H9 (cell line): ENCODE measurements around the gene RAB15. TPM values are rescaled to one million over a fixed set of nuclear protein-coding genes. Genes with fewer than 3 reads are reported as not detected.

Experiments
- DNase-seq: peaks from one replicate; pipeline ENCODE4 v3.0.0-alpha.2; 2017
- H2AFZ ChIP-seq: one replicate; pipeline ENCODE4 v1.6.1; 2013; ENCODE audit warnings: mild to moderate bottlenecking, low read length, control low read depth, moderate library complexity
- H2AK5ac ChIP-seq: 2 replicates; pipeline ENCODE4 v1.6.1; 2013; ENCODE audit warnings: low read length, control low read depth, mixed read lengths; ENCODE audit not compliant: insufficient read length
- H2BK120ac ChIP-seq: one replicate; pipeline ENCODE4 v1.6.1; 2013; ENCODE audit warnings: low read depth, mild to moderate bottlenecking, low read length, control low read depth, inconsistent platforms; ENCODE audit not compliant: poor library complexity, severe bottlenecking
- H2BK12ac ChIP-seq: 2 replicates; pipeline ENCODE4 v1.6.1; 2013; ENCODE audit warnings: low read length, control low read depth, mixed read lengths, low read depth; ENCODE audit not compliant: insufficient read length
- H2BK15ac ChIP-seq: 2 replicates; pipeline ENCODE4 v1.6.1; 2013; ENCODE audit warnings: low read depth, low read length, control low read depth
- H2BK20ac ChIP-seq: one replicate; pipeline ENCODE4 v1.6.1; 2013; ENCODE audit warnings: low read depth, mild to moderate bottlenecking, low read length, control low read depth, inconsistent platforms; ENCODE audit not compliant: poor library complexity, severe bottlenecking
- H2BK5ac ChIP-seq: 2 replicates; pipeline ENCODE4 v1.6.1; 2013; ENCODE audit warnings: low read length, control low read depth, mixed read lengths; ENCODE audit not compliant: insufficient read length
- H3K14ac ChIP-seq: 2 replicates; pipeline ENCODE4 v1.6.1; 2013; ENCODE audit warnings: low read length, control low read depth; ENCODE audit not compliant: insufficient read depth
- H3K18ac ChIP-seq: 2 replicates; pipeline ENCODE4 v1.6.1; 2013; ENCODE audit warnings: low read depth, mild to moderate bottlenecking, mixed read lengths, low read length, control low read depth; ENCODE audit not compliant: insufficient read length
- H3K23ac ChIP-seq: 2 replicates; pipeline ENCODE4 v1.6.1; 2013; ENCODE audit warnings: low read length, control low read depth, mixed read lengths, low read depth; ENCODE audit not compliant: insufficient read length
- H3K23me2 ChIP-seq: 2 replicates; pipeline ENCODE4 v1.6.1; 2013; ENCODE audit warnings: low read depth, mild to moderate bottlenecking, mixed read lengths, low read length, control low read depth; ENCODE audit not compliant: insufficient read length, poor library complexity, severe bottlenecking
- H3K27ac ChIP-seq: 2 replicates; pipeline ENCODE4 v1.5.1; 2013; ENCODE audit warnings: low read length, control low read depth, mixed read lengths, low read depth; ENCODE audit not compliant: insufficient read length
- H3K27me3 ChIP-seq: 2 replicates; pipeline ENCODE4 v1.6.1; 2013; ENCODE audit warnings: low read length, control low read depth, inconsistent platforms; ENCODE audit not compliant: insufficient read depth
- H3K4ac ChIP-seq: 2 replicates; pipeline ENCODE4 v1.6.1; 2013; ENCODE audit warnings: low read depth, mild to moderate bottlenecking, control low read depth, inconsistent platforms, low read length, moderate library complexity
- H3K4me1 ChIP-seq: 2 replicates; pipeline ENCODE4 v1.6.1; 2013; ENCODE audit warnings: low read length, control low read depth, inconsistent platforms; ENCODE audit not compliant: insufficient read depth
- H3K4me2 ChIP-seq: 2 replicates; pipeline ENCODE4 v1.6.1; 2013; ENCODE audit warnings: low read length, control low read depth, mixed read lengths; ENCODE audit not compliant: insufficient read length, insufficient read depth
- H3K56ac ChIP-seq: 2 replicates; pipeline ENCODE4 v1.6.1; 2013; ENCODE audit warnings: low read depth, mild to moderate bottlenecking, mixed read lengths, low read length, control low read depth; ENCODE audit not compliant: insufficient read length
- H3K79me1 ChIP-seq: 2 replicates; pipeline ENCODE4 v1.6.1; 2013; ENCODE audit warnings: low read depth, mild to moderate bottlenecking, moderate library complexity, low read length, control low read depth, inconsistent platforms; ENCODE audit not compliant: insufficient read depth, poor library complexity, severe bottlenecking
- H3K79me2 ChIP-seq: 2 replicates; pipeline ENCODE4 v1.6.1; 2013; ENCODE audit warnings: low read length, control low read depth, inconsistent platforms; ENCODE audit not compliant: insufficient read depth
- H3K9ac ChIP-seq: 2 replicates; pipeline ENCODE4 v1.6.1; 2013; ENCODE audit warnings: low read length, control low read depth, mixed read lengths; ENCODE audit not compliant: insufficient read length; ENCODE audit errors: extremely low read depth
- H3K9me3 ChIP-seq: one replicate; pipeline ENCODE4 v1.6.1; 2013; ENCODE audit warnings: low read depth, low read length, inconsistent platforms; ENCODE audit not compliant: control insufficient read depth
- H3T11ph ChIP-seq: one replicate; pipeline ENCODE4 v1.6.1; 2013; ENCODE audit warnings: mild to moderate bottlenecking, low read length, control low read depth, inconsistent platforms
- H4K20me1 ChIP-seq: one replicate; pipeline ENCODE4 v1.6.1; 2013; ENCODE audit not compliant: control insufficient read depth, insufficient read length, insufficient read depth
- H4K5ac ChIP-seq: 2 replicates; pipeline ENCODE4 v1.6.1; 2013; ENCODE audit warnings: low read depth, mild to moderate bottlenecking, mixed read lengths, low read length, control low read depth; ENCODE audit not compliant: insufficient read length
- H4K8ac ChIP-seq: replicated peaks from 2 replicates; pipeline ENCODE4 v1.6.1; 2013; ENCODE audit warnings: low read length, control low read depth, mixed read lengths, low read depth; ENCODE audit not compliant: insufficient read length
- H4K91ac ChIP-seq: 2 replicates; pipeline ENCODE4 v1.6.1; 2013; ENCODE audit warnings: low read depth, mild to moderate bottlenecking, moderate library complexity, mixed read lengths, low read length, control low read depth; ENCODE audit not compliant: insufficient read length
- H3K27ac Mint-ChIP-seq, 3 experiments: 2 replicates in 2 of 3; 3 replicates in 1 of 3; pipeline ENCODE4 v1.8.0; 2020 to 2021; ENCODE audit warnings: mixed read lengths in 3 of 3, mild to moderate bottlenecking in 1 of 3, moderate library complexity in 1 of 3
- H3K27me3 Mint-ChIP-seq: 2 replicates; pipeline ENCODE4 v1.8.0; 2021; ENCODE audit warnings: low read depth, mild to moderate bottlenecking, moderate library complexity, mixed read lengths
- H3K36me3 Mint-ChIP-seq, 3 experiments: 2 replicates in 2 of 3; 3 replicates in 1 of 3; pipeline ENCODE4 v1.8.0; 2020 to 2021; ENCODE audit warnings: low read depth in 3 of 3, mixed read lengths in 3 of 3; ENCODE audit not compliant: insufficient read depth in 1 of 3
- H3K4me1 Mint-ChIP-seq, 2 experiments: 2 replicates each; pipeline ENCODE4 v1.8.0; 2020; ENCODE audit warnings: mixed read lengths in 2 of 2
- H3K4me3 Mint-ChIP-seq, 2 experiments: 2 replicates in 1 of 2; 3 replicates in 1 of 2; pipeline ENCODE4 v1.8.0; 2020 to 2021; ENCODE audit warnings: mild to moderate bottlenecking in 2 of 2, mixed read lengths in 2 of 2, moderate library complexity in 1 of 2
- H3K9me3 Mint-ChIP-seq, 2 experiments: 2 replicates in 1 of 2; 3 replicates in 1 of 2; pipeline ENCODE4 v1.8.0; 2020; ENCODE audit warnings: mild to moderate bottlenecking in 2 of 2, mixed read lengths in 2 of 2, moderate library complexity in 1 of 2
- WGBS: extraction: QIAGEN DNeasy Blood & Tissue Kit; methylation state at CpG from one replicate; pipeline ENCODE4 v1.1.7; 2013; ENCODE audit warnings: missing lambda C conversion rate, low lambda C conversion rate, mixed read lengths; ENCODE audit not compliant: insufficient read length; ENCODE audit errors: extremely low coverage; 5-methylcytosine and 5-hydroxymethylcytosine counted together
- total RNA-seq: library from RNA; stranded (reverse); gene quantifications from 2 replicates; pipeline ENCODE4 v1.2.1, GENCODE V29; 2021
- TF ChIP-seq, protein P1 (sequence below): fragments of 200-600 bp; sonication (generic); conservative IDR thresholded peaks from 3 replicates; pipeline ENCODE4 v1.8.0; 2021; ENCODE audit warnings: antibody characterized with exemption, mild to moderate bottlenecking

The RAB15 gene
- total RNA-seq, 1 experiment from 2014 or later: 54.3 TPM

DNA sequence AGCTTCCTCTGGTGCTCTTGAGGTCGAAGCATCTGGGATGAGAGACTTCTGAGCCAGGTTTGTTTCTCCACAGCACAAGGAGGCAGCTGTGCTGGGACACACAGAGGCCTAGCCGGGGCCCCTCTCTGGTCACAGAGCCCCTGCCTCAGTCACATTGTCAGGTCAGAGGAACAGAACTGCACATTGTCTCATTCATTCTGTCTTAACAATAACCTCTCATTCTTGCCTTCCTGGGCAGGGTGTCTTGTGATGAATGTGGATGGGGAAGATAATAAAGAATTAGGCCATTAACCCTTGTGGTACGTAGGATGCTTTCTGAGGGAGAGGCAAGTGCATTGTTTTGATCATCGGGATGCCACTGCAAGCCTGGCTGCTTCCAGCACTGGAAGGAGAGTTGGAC, 44.3 kb upstream of the RAB15 start:
- Histone ChIP-seq H3K4me2 (no peak overlapping the region), H3K9me3 (no peaks in the 10 kb centered on the region), H3K27ac (no peak overlapping the region), H2BK5ac (no peak overlapping the region), H4K8ac (no peak overlapping the region), H2BK120ac (no peak overlapping the region), H2BK12ac (no peak overlapping the region), H2BK15ac (no peak overlapping the region), H3K27me3 (no peaks in the 10 kb centered on the region), H2AK5ac (no peak overlapping the region), H3K79me2 (no peaks in the 10 kb centered on the region), H3T11ph (no peak overlapping the region), H3K79me1 (no peaks in the 10 kb centered on the region), H2BK20ac (no peak overlapping the region), H3K9ac (no peak overlapping the region), H3K23me2 (no peaks in the 10 kb centered on the region), H3K18ac (no peak overlapping the region), H2AFZ (no peak overlapping the region), H3K4ac (no peak overlapping the region), H3K23ac (no peak overlapping the region), H4K20me1 (no peaks in the 10 kb centered on the region), H3K4me1 (no peaks in the 10 kb centered on the region), H4K5ac (no peak overlapping the region), H4K91ac (no peak overlapping the region), H3K14ac (no peak overlapping the region), H3K56ac (no peak overlapping the region)
- no peak overlapping the region for H3K27ac Mint-ChIP-seq
- TF ChIP-seq, protein P1, sequence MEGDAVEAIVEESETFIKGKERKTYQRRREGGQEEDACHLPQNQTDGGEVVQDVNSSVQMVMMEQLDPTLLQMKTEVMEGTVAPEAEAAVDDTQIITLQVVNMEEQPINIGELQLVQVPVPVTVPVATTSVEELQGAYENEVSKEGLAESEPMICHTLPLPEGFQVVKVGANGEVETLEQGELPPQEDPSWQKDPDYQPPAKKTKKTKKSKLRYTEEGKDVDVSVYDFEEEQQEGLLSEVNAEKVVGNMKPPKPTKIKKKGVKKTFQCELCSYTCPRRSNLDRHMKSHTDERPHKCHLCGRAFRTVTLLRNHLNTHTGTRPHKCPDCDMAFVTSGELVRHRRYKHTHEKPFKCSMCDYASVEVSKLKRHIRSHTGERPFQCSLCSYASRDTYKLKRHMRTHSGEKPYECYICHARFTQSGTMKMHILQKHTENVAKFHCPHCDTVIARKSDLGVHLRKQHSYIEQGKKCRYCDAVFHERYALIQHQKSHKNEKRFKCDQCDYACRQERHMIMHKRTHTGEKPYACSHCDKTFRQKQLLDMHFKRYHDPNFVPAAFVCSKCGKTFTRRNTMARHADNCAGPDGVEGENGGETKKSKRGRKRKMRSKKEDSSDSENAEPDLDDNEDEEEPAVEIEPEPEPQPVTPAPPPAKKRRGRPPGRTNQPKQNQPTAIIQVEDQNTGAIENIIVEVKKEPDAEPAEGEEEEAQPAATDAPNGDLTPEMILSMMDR: no peak
- H3K4me3 Mint-ChIP-seq: no peak overlapping the region
- no peaks in the 10 kb centered on the region for H3K9me3 Mint-ChIP-seq
- no peaks in the 10 kb centered on the region for H3K27me3 Mint-ChIP-seq
- peaks cover 2 to 36% (median 9%) of the 10 kb centered on the region in 3 experiments; a peak in 5 of 7 replicates for H3K36me3 Mint-ChIP-seq
- H3K4me1 Mint-ChIP-seq: peaks cover 3% of the 10 kb centered on the region in 2 experiments; a peak in 2 of 4 replicates
- WGBS: no CpG with 5 or more reads among the region's 4 CpGs
- DNase-seq: no peak
